Measurements from ENCODE around the gene MAP3K8. TPM values are rescaled to one million over a fixed set of nuclear protein-coding genes. Genes with fewer than 3 reads are reported as not detected.
A peak's percentile ranks its signal among the peaks of the same experiment; 100 is the strongest.

MAP3K8 gene
- total RNA-seq, 1 donor from 2014 or later = 22.0 TPM

DNA sequence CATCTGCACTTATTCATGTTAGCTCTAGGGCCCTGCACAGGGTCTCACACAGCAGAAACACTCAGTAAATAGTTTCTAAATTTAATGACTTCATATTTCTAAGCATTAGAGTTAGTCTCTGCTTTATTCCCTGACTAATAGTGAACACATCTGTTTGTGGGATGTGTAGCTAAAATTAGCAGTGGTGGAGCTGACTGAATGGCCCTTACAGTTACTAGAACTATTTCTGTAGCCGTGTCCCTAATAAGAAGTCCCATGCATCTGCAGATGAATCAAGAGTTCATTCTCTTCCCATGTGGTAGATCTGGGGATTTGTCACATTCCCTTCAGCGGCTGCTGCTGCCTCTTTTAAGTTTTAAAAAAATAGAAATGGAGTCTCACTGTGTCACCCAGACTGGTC is 11.7 kb downstream of the MAP3K8 start:
- no peak overlapping the region for H3K4me3 Mint-ChIP-seq
- H3K27ac Mint-ChIP-seq = peak overlapping the region; percentile 48
- peaks cover 66% of the 10 kb centered on the region for H3K36me3 Mint-ChIP-seq (ENCODE audit: low read depth)
- no peaks in the 10 kb centered on the region for H3K9me3 Mint-ChIP-seq
- DNase-seq = no peak
- intact Hi-C loops (cut with micrococcal nuclease) = no loop called here
- peaks cover 35% of the 10 kb centered on the region for H3K4me1 Mint-ChIP-seq
- no peaks in the 10 kb centered on the region for H3K27me3 Mint-ChIP-seq

- H3K27ac Mint-ChIP-seq = no peak overlapping the region
- DNase-seq = no peak
- intact Hi-C loops (cut with micrococcal nuclease) = no loop called here
- no peaks in the 10 kb centered on the region for H3K9me3 Mint-ChIP-seq
- no peak overlapping the region for H3K4me3 Mint-ChIP-seq
- H3K36me3 Mint-ChIP-seq (ENCODE audit: low read depth) = peaks cover 62% of the 10 kb centered on the region
- no peaks in the 10 kb centered on the region for H3K27me3 Mint-ChIP-seq
- H3K4me1 Mint-ChIP-seq = peaks cover 26% of the 10 kb centered on the region
Observed at GRCh38 chr10:30447125-30447799, 13.3 kb downstream of the MAP3K8 start.

GRCh38 chr10:30448092-30448491 is 14.1 kb downstream of the MAP3K8 start:
- intact Hi-C loops (cut with micrococcal nuclease) = no loop called here
- Mint-ChIP-seq H3K4me1 (peaks cover 22% of the 10 kb centered on the region), H3K27ac (no peak overlapping the region), H3K4me3 (no peak overlapping the region), H3K9me3 (no peaks in the 10 kb centered on the region), H3K27me3 (no peaks in the 10 kb centered on the region), H3K36me3 (ENCODE audit: low read depth) (peaks cover 58% of the 10 kb centered on the region)
- DNase-seq = no peak

DNA sequence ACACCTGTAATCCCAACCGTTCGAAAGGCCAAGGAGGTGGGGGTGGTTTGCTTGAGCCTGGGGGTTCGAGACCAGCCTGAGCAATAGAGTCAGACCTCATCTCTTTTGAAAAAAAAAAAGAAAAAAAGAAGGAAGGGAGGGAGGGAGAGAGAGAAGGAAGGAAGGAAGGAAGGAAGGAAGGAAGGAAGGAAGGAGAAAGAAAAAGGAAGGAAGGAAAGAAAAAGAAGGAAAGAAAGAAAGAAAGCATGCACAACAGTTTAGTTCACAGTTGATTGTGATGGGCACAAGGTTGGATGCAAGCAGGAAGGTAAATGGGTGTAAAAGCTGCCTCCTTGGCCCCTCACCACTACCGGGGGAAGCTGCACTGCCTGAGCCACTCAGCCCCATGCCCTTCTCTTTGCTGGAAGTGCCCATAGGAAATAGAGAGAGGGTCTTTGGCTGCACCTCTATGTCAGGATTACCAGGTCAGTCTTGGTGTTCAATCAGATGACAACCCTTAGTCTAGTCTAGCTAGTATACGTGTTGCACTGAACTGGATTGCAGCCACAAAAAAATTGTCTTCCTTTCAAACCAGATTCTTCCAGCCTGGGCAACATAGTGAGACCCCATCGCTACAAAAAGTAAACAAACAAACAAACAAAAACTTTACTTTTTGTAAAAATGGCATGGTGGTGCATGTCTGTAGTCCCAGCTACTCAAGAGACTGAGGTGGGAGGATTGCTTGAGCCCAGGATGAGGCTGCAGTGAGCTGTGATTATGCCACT is 20.0 kb downstream of the MAP3K8 start:
- no peak overlapping the region for H3K4me3 Mint-ChIP-seq
- no peak for DNase-seq
- intact Hi-C loops (cut with micrococcal nuclease) = no loop called here
- no peaks in the 10 kb centered on the region for H3K27me3 Mint-ChIP-seq
- peaks cover 27% of the 10 kb centered on the region for H3K4me1 Mint-ChIP-seq
- H3K36me3 Mint-ChIP-seq (ENCODE audit: low read depth) = peaks cover 51% of the 10 kb centered on the region
- no peak overlapping the region for H3K27ac Mint-ChIP-seq
- no peaks in the 10 kb centered on the region for H3K9me3 Mint-ChIP-seq

DNA sequence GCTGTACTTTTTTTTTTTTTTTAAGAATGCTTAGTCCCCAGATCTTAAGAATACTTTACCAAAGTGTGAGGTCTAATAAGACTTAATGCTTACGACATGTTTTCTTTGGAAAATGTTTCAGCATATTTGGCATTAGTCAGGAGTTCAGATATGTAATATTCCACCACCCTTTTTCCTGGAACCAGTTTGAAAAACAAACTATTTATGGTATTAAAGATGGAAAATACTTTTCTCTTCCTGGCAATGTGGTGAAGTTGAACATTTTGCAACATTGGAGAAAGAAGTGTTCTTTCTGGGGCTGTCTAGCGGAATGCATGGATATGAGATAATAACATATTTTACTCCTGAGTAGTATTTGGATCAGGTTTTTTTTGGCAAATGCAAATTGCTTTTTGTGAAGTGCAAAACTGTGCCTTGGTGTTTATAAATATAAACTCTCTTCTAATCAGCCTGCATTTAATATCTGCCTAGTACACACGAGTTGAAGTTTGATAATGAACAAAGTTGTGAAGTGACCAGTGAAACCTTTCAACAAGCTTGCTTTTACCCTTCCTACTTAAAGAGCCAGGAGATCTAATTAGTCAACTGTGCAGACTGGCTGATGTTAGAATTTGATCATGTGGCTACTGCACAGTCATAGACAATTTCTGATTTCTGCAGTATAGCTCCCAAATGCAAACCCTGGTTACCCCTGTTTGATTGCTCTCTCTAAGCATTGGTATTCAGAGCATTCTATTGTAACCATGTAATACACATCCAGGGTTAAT is 20.9 kb downstream of the MAP3K8 start:
- intact Hi-C loops (cut with micrococcal nuclease) = no loop called here
- Mint-ChIP-seq H3K27ac (peak overlapping the region; percentile 13), H3K4me1 (peaks cover 27% of the 10 kb centered on the region), H3K36me3 (ENCODE audit: low read depth) (peaks cover 50% of the 10 kb centered on the region), H3K27me3 (no peaks in the 10 kb centered on the region), H3K9me3 (no peaks in the 10 kb centered on the region), H3K4me3 (peak overlapping the region; percentile 0)
- DNase-seq = no peak

DNA sequence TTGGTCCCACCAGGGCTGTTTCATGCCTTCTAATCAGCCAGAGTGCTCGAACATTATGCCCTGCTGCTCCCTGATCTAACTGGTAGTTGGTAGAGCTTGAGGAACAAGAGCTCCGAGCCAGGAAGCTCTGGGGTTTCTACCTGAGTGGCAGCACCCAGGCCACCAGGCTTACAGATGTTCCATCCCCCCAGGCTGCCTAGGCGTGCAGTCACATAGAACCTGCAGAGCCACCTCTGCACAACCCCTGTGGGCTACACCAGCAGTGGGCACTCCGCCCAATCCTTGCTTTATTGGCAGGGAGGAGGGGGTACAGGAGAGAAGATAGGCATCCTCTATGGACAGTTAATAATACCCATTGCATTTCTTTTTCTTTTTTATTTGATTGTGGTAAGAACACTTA is 21.8 kb downstream of the MAP3K8 start:
- Mint-ChIP-seq H3K9me3 (no peaks in the 10 kb centered on the region), H3K36me3 (ENCODE audit: low read depth) (peaks cover 51% of the 10 kb centered on the region), H3K27me3 (no peaks in the 10 kb centered on the region), H3K4me1 (peaks cover 24% of the 10 kb centered on the region), H3K4me3 (peak overlapping the region; percentile 58), H3K27ac (peak overlapping the region; percentile 59)
- DNase-seq = peak; percentile 70
- intact Hi-C loops (cut with micrococcal nuclease) = no loop called here

- peaks cover 24% of the 10 kb centered on the region for H3K4me1 Mint-ChIP-seq
- intact Hi-C loops (cut with micrococcal nuclease) = no loop called here
- no peaks in the 10 kb centered on the region for H3K27me3 Mint-ChIP-seq
- peaks cover 53% of the 10 kb centered on the region for H3K36me3 Mint-ChIP-seq (ENCODE audit: low read depth)
- H3K9me3 Mint-ChIP-seq = no peaks in the 10 kb centered on the region
- H3K4me3 Mint-ChIP-seq = peak overlapping the region; percentile 58
- peak; percentile 77 for DNase-seq
- peak overlapping the region; percentile 57 for H3K27ac Mint-ChIP-seq
Observed at GRCh38 chr10:30456266-30456665, 22.3 kb downstream of the MAP3K8 start.

- intact Hi-C loops (cut with micrococcal nuclease) = no loop called here
- H3K27me3 Mint-ChIP-seq = no peaks in the 10 kb centered on the region
- H3K4me3 Mint-ChIP-seq = no peak overlapping the region
- H3K27ac Mint-ChIP-seq = peak overlapping the region; percentile 20
- H3K36me3 Mint-ChIP-seq (ENCODE audit: low read depth) = peaks cover 42% of the 10 kb centered on the region
- H3K9me3 Mint-ChIP-seq = no peaks in the 10 kb centered on the region
- no peak for DNase-seq
- peaks cover 25% of the 10 kb centered on the region for H3K4me1 Mint-ChIP-seq
Observed at GRCh38 chr10:30459283-30459682, 25.3 kb downstream of the MAP3K8 start.

GRCh38 chr10:30460121-30460520 is 26.1 kb downstream of the MAP3K8 start:
- Mint-ChIP-seq H3K4me1 (peaks cover 23% of the 10 kb centered on the region), H3K27me3 (no peaks in the 10 kb centered on the region), H3K27ac (no peak overlapping the region), H3K9me3 (no peaks in the 10 kb centered on the region), H3K36me3 (ENCODE audit: low read depth) (peaks cover 37% of the 10 kb centered on the region), H3K4me3 (no peak overlapping the region)
- DNase-seq = no peak
- intact Hi-C loops (cut with micrococcal nuclease) = no loop called here

DNA sequence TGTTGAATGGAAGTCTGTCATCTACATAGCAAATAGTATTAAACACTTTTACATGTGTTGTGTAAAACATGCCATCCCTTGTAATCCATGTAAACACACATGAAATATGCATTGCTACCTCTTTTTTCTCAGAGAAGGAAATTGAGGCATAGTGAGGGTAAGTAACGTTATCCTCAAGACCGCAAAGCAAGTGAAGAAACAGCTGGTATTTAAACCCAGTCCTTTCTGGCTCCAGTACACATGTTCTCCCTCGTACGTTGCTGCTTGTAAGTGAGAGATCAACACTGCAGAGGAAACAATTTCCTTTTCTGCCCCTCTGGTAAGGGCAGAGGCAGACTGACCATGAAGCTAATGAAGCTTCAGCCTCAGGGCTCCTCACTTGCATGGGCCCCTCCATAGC is 28.5 kb downstream of the MAP3K8 start:
- H3K27ac Mint-ChIP-seq = no peak overlapping the region
- no peaks in the 10 kb centered on the region for H3K9me3 Mint-ChIP-seq
- peaks cover 13% of the 10 kb centered on the region for H3K4me1 Mint-ChIP-seq
- intact Hi-C loops (cut with micrococcal nuclease) = no loop called here
- peaks cover 31% of the 10 kb centered on the region for H3K36me3 Mint-ChIP-seq (ENCODE audit: low read depth)
- no peak for DNase-seq
- H3K4me3 Mint-ChIP-seq = no peak overlapping the region
- peaks cover 3% of the 10 kb centered on the region for H3K27me3 Mint-ChIP-seq

GRCh38 chr10:30463944-30464451 is 30.0 kb downstream of the MAP3K8 start:
- no peak overlapping the region for H3K27ac Mint-ChIP-seq
- no peak for DNase-seq
- peaks cover 20% of the 10 kb centered on the region for H3K4me1 Mint-ChIP-seq
- peaks cover 3% of the 10 kb centered on the region for H3K27me3 Mint-ChIP-seq
- intact Hi-C loops (cut with micrococcal nuclease) = no loop called here
- H3K36me3 Mint-ChIP-seq (ENCODE audit: low read depth) = peaks cover 24% of the 10 kb centered on the region
- H3K4me3 Mint-ChIP-seq = no peak overlapping the region
- no peaks in the 10 kb centered on the region for H3K9me3 Mint-ChIP-seq

DNA sequence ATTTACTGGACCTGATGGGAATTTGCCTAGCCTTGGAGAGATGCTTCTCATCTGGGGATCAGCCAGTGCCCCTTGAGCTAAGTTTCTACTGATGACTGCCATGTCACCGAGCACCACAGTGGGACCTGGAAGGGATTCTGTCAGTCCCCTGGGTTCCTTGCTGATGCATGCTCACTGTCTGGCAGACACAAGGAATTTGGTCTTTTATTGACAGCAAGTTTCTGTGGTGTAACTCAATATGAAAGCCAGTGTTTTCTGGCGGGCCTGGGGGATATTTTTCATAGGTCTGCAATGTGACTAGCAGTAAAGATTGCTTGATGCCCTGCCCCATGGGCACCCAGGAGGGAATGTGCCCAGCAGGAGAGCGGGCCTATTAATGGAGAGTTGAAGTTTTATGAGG is 30.7 kb downstream of the MAP3K8 start:
- Mint-ChIP-seq H3K9me3 (no peaks in the 10 kb centered on the region), H3K27me3 (peaks cover 3% of the 10 kb centered on the region), H3K27ac (no peak overlapping the region), H3K36me3 (ENCODE audit: low read depth) (peaks cover 21% of the 10 kb centered on the region), H3K4me1 (peaks cover 22% of the 10 kb centered on the region), H3K4me3 (no peak overlapping the region)
- DNase-seq = no peak
- intact Hi-C loops (cut with micrococcal nuclease) = no loop called here

- Mint-ChIP-seq H3K4me1 (peaks cover 22% of the 10 kb centered on the region), H3K9me3 (no peaks in the 10 kb centered on the region), H3K27me3 (peaks cover 3% of the 10 kb centered on the region), H3K27ac (no peak overlapping the region), H3K36me3 (ENCODE audit: low read depth) (peaks cover 5% of the 10 kb centered on the region), H3K4me3 (no peak overlapping the region)
- intact Hi-C loops (cut with micrococcal nuclease) = no loop called here
- DNase-seq = no peak
Observed at GRCh38 chr10:30466445-30466844, 32.5 kb downstream of the MAP3K8 start.

Measured in activated CD4-positive, alpha-beta T cell treated with anti-CD3 and anti-CD28 coated beads, Interleukin-2, amount 10 ng/mL, durations not matched to agents 24 days and 14 days (primary cell).